ENCODE data around the gene AKT2.

Gene AKT2

DNA sequence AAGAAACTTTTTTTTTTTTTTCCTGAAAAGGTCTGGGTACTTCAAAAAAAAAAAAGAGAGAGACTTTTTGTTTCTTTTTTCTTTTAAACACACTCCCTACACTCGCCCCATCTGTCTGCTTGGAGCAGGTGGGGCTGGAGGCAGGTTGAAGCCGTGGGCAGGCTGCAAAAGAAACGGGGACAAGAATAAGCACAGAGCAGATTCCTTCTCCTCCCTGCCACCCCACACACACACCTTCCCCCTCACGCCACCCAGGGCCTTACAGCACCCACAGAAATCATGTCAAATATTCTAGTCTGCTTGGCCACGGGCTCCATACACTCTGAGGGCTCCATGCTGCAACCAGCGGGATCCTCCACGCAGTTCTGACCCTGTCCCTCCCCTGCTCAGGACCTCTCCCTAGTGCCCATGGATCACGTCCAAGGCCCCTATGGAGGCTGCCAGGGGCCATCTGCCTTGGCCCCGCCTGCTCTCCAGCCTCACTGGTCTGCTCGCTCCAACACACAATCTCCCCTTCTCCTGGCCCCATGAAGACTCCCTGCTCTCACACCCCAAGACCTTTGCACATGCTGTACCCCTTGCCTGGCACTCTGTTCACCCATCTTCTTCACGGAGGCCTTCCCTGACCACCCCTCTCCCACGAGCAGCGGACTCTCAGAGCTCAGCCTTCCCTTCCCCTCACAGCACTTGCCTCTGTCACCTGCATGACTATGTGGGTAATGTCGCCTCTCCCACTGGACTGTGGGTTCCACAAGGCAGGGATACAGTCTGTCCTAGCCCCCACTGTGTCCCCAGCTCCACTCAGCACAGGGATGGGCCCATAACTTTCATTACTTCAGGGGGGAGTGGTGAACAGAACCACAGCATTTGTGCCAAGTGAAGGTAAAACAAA lies 11.4 kb downstream of the AKT2 start:
- TF ChIP-seq, protein P1, sequence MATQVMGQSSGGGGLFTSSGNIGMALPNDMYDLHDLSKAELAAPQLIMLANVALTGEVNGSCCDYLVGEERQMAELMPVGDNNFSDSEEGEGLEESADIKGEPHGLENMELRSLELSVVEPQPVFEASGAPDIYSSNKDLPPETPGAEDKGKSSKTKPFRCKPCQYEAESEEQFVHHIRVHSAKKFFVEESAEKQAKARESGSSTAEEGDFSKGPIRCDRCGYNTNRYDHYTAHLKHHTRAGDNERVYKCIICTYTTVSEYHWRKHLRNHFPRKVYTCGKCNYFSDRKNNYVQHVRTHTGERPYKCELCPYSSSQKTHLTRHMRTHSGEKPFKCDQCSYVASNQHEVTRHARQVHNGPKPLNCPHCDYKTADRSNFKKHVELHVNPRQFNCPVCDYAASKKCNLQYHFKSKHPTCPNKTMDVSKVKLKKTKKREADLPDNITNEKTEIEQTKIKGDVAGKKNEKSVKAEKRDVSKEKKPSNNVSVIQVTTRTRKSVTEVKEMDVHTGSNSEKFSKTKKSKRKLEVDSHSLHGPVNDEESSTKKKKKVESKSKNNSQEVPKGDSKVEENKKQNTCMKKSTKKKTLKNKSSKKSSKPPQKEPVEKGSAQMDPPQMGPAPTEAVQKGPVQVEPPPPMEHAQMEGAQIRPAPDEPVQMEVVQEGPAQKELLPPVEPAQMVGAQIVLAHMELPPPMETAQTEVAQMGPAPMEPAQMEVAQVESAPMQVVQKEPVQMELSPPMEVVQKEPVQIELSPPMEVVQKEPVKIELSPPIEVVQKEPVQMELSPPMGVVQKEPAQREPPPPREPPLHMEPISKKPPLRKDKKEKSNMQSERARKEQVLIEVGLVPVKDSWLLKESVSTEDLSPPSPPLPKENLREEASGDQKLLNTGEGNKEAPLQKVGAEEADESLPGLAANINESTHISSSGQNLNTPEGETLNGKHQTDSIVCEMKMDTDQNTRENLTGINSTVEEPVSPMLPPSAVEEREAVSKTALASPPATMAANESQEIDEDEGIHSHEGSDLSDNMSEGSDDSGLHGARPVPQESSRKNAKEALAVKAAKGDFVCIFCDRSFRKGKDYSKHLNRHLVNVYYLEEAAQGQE (IDR thresholded peaks at IDR 0.05; ENCODE audit: low read depth) = no peak
- TF ChIP-seq CREB1 (IDR thresholded peaks at IDR 0.05; ENCODE audit: low read depth) (no peak), EP300 (IDR thresholded peaks at IDR 0.05; ENCODE audit: borderline replicate concordance) (no peak), RAD21 (IDR thresholded peaks at IDR 0.05; ENCODE audit: low read depth) (no peak), YY1 (IDR thresholded peaks at IDR 0.05; ENCODE audit: low read depth) (no peak), CEBPB (IDR thresholded peaks at IDR 0.05) (no peak), FOXM1 (IDR thresholded peaks at IDR 0.05; ENCODE audit: borderline replicate concordance, low read depth) (no peak), TEAD4 (IDR thresholded peaks at IDR 0.05) (no peak), ZBTB7A (IDR thresholded peaks at IDR 0.05; ENCODE audit: low read depth) (no peak), TAF1 (IDR thresholded peaks at IDR 0.05; ENCODE audit: low read depth) (no peak), EGR1 (IDR thresholded peaks at IDR 0.05) (no peak), TCF12 (IDR thresholded peaks at IDR 0.05; ENCODE audit: low read depth) (no peak), NFIC (IDR thresholded peaks at IDR 0.05) (no peak)
- TF ChIP-seq, protein P2, sequence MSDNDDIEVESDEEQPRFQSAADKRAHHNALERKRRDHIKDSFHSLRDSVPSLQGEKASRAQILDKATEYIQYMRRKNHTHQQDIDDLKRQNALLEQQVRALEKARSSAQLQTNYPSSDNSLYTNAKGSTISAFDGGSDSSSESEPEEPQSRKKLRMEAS (IDR thresholded peaks at IDR 0.05) = no peak
- TF ChIP-seq, protein P3, sequence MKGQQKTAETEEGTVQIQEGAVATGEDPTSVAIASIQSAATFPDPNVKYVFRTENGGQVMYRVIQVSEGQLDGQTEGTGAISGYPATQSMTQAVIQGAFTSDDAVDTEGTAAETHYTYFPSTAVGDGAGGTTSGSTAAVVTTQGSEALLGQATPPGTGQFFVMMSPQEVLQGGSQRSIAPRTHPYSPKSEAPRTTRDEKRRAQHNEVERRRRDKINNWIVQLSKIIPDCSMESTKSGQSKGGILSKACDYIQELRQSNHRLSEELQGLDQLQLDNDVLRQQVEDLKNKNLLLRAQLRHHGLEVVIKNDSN (IDR thresholded peaks at IDR 0.05) = no peak

DNA sequence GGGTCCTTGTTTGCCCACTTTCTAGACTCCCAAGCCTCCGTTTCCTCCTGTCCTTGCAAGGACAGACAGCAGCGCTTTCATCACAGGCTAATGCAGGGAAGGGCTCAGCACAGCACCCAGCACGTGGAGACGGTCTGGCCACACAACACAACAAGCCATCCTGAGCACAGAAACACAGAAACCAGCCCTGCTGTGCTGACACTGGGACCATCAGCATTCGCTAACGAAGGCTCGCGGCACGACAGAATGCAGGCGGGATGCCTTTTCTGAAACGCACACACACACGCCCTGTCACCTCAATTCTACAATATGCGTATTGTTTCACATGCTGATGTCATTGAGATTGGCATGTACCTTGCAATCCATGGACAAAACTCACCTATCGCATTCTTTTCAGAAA lies 12.9 kb downstream of the AKT2 start:
- TF ChIP-seq, protein P2 (IDR thresholded peaks at IDR 0.05) = no peak
- no peak for TF ChIP-seq RAD21 (IDR thresholded peaks at IDR 0.05; ENCODE audit: low read depth)
- no peak for TF ChIP-seq CEBPB (IDR thresholded peaks at IDR 0.05)
- TF ChIP-seq ZBTB7A (IDR thresholded peaks at IDR 0.05; ENCODE audit: low read depth) = no peak
- no peak for TF ChIP-seq TAF1 (IDR thresholded peaks at IDR 0.05; ENCODE audit: low read depth)
- TF ChIP-seq TEAD4 (IDR thresholded peaks at IDR 0.05) = no peak
- TF ChIP-seq CREB1 (IDR thresholded peaks at IDR 0.05; ENCODE audit: low read depth) = no peak
- TF ChIP-seq FOXM1 (IDR thresholded peaks at IDR 0.05; ENCODE audit: borderline replicate concordance, low read depth) = no peak
- no peak for TF ChIP-seq TCF12 (IDR thresholded peaks at IDR 0.05; ENCODE audit: low read depth)
- TF ChIP-seq, protein P1 (IDR thresholded peaks at IDR 0.05; ENCODE audit: low read depth) = no peak
- no peak for TF ChIP-seq NFIC (IDR thresholded peaks at IDR 0.05)
- TF ChIP-seq EP300 (IDR thresholded peaks at IDR 0.05; ENCODE audit: borderline replicate concordance) = no peak
- TF ChIP-seq YY1 (IDR thresholded peaks at IDR 0.05; ENCODE audit: low read depth) = no peak
- no peak for TF ChIP-seq EGR1 (IDR thresholded peaks at IDR 0.05)
- TF ChIP-seq, protein P3 (IDR thresholded peaks at IDR 0.05) = no peak

DNA sequence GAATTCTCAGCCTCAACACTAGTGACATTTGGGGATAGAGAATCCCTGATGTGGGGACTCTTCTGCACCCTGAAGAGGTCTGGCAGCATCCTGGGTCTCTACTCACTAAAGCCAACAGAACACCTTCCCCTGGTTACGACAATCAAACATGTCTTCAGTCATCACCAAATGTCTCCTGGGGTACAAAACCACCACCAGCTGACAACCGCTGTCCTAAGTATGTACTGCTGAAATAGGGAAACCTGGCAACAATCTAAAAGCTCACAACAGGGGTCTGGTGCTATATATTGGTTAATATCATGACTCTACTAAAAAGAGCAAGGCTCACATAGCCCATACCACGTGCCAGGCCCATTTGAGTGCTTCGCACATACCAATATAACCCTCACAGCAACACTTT lies 13.4 kb downstream of the AKT2 start:
- TF ChIP-seq, protein P2 (IDR thresholded peaks at IDR 0.05) = no peak
- TF ChIP-seq FOXM1 (IDR thresholded peaks at IDR 0.05; ENCODE audit: borderline replicate concordance, low read depth) (no peak), NFIC (IDR thresholded peaks at IDR 0.05) (no peak), YY1 (IDR thresholded peaks at IDR 0.05; ENCODE audit: low read depth) (no peak)

DNA sequence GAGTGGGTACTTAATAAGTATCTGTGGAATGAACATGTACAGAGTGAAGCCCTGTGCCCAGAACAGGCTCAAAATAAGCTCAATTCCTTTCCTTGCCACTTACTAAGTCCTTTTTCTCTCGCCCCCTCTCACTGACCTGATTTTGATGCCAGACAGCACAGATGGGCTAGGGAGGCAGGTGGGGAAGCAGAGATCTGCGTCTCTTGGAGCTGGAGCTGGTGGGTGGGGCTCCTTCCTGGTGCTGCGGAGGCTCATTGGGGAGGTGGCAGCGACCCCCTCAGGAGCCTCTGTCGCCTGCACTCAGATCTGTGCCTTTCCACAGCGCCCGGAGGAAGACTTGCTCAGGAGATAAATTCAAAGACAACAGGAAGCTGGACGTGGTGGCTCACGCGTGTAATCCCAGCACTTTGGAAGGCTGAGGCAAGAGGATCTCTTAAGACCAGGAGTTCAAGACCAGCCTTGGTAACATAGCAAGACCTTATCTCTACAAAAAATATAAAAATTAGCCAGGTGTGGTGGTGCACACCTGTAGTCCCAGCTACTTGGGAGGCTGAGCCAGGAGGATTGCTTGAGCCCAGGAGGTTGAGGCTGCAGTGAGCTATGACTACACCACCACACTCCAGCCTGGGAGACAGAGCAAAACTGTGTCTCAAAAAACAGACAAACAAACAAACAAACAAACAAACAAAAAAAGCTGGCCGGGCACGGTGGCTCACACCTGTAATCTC lies 14.6 kb downstream of the AKT2 start:
- TF ChIP-seq FOXM1 (IDR thresholded peaks at IDR 0.05; ENCODE audit: borderline replicate concordance, low read depth) = no peak
- no peak for TF ChIP-seq TEAD4 (IDR thresholded peaks at IDR 0.05)
- no peak for TF ChIP-seq CREB1 (IDR thresholded peaks at IDR 0.05; ENCODE audit: low read depth)
- TF ChIP-seq, protein P3 (IDR thresholded peaks at IDR 0.05) = no peak
- TF ChIP-seq, protein P1 (IDR thresholded peaks at IDR 0.05; ENCODE audit: low read depth) = no peak
- TF ChIP-seq YY1 (IDR thresholded peaks at IDR 0.05; ENCODE audit: low read depth) = no peak
- no peak for TF ChIP-seq RAD21 (IDR thresholded peaks at IDR 0.05; ENCODE audit: low read depth)
- TF ChIP-seq ZBTB7A (IDR thresholded peaks at IDR 0.05; ENCODE audit: low read depth) = no peak
- no peak for TF ChIP-seq EP300 (IDR thresholded peaks at IDR 0.05; ENCODE audit: borderline replicate concordance)
- TF ChIP-seq, protein P2 (IDR thresholded peaks at IDR 0.05) = no peak
- TF ChIP-seq TAF1 (IDR thresholded peaks at IDR 0.05; ENCODE audit: low read depth) = no peak

Data from Ishikawa (cell line).